ENCODE measurements around the gene PTPRO. TPM values are rescaled to one million over a fixed set of nuclear protein-coding genes. Genes with fewer than 3 reads are reported as not detected.

The PTPRO gene
- total RNA-seq, 1 experiment from 2014 or later: 0.52 TPM

DNA sequence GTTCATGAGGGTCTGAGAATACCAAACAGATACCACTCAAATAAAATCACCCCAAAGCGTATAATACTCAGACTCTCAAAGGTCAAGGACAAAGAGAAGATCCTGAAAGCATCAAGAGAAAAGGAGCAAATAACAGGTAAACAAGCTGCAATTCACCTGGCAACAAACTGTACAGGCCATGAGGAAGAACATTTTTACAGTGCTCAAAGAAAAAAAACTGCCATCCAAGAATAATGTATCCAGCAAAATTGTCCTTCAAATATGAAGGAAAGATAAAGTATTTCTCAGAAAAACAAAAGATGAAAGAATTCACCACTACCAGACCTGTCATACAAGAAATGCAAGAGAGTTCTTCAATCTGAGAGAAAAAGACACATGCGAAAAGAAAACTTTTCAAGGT is 206.4 kb downstream of the PTPRO start:
- no CpG with 5 or more reads among the region's 2 CpGs for WGBS (ENCODE audit: extremely low coverage, insufficient read length, low lambda C conversion rate)
- Histone ChIP-seq H2AK5ac (ENCODE audit: insufficient read length, low read length) (no peak overlapping the region), H3K56ac (ENCODE audit: insufficient read length, low read depth, low read length) (no peak overlapping the region), H2AFZ (ENCODE audit: low read length) (no peak overlapping the region), H3T11ph (ENCODE audit: low read length) (no peak overlapping the region), H2BK120ac (ENCODE audit: low read depth, low read length, poor library complexity, severe bottlenecking) (no peak overlapping the region), H3K4me2 (ENCODE audit: insufficient read depth, insufficient read length, low read length) (no peak overlapping the region), H3K4me1 (ENCODE audit: insufficient read depth, low read length) (no peaks in the 10 kb centered on the region; the same call in 1 of the 2 replicates), H3K4ac (ENCODE audit: low read depth, low read length) (no peak overlapping the region), H3K27me3 (ENCODE audit: insufficient read depth, low read length) (no peaks in the 10 kb centered on the region), H4K8ac (replicated peaks; ENCODE audit: insufficient read length, low read depth, low read length) (no peak overlapping the region), H2BK12ac (ENCODE audit: insufficient read length, low read depth, low read length) (no peak overlapping the region), H3K14ac (ENCODE audit: insufficient read depth, low read length) (no peak overlapping the region), H2BK5ac (ENCODE audit: insufficient read length, low read length) (no peak overlapping the region), H4K20me1 (ENCODE audit: control insufficient read depth, insufficient read depth, insufficient read length) (no peaks in the 10 kb centered on the region), H4K5ac (ENCODE audit: insufficient read length, low read depth, low read length) (no peak overlapping the region), H3K79me1 (ENCODE audit: insufficient read depth, low read depth, low read length, poor library complexity, severe bottlenecking) (no peaks in the 10 kb centered on the region), H3K79me2 (ENCODE audit: insufficient read depth, low read length) (no peaks in the 10 kb centered on the region), H3K23me2 (ENCODE audit: insufficient read length, low read depth, low read length, poor library complexity, severe bottlenecking) (no peaks in the 10 kb centered on the region), H3K18ac (ENCODE audit: insufficient read length, low read depth, low read length) (no peak overlapping the region), H2BK15ac (ENCODE audit: low read depth, low read length) (no peak overlapping the region), H3K9ac (ENCODE audit: extremely low read depth, insufficient read length, low read length) (no peak overlapping the region), H3K27ac (ENCODE audit: insufficient read length, low read depth, low read length) (no peak overlapping the region), H3K9me3 (ENCODE audit: control insufficient read depth, low read depth, low read length) (no peaks in the 10 kb centered on the region), H4K91ac (ENCODE audit: insufficient read length, low read depth, low read length) (no peak overlapping the region), H3K23ac (ENCODE audit: insufficient read length, low read depth, low read length) (no peak overlapping the region), H2BK20ac (ENCODE audit: low read depth, low read length, poor library complexity, severe bottlenecking) (no peak overlapping the region)
- H3K4me3 Mint-ChIP-seq: no peak overlapping the region
- DNase-seq: no peak
- TF ChIP-seq, protein P1, sequence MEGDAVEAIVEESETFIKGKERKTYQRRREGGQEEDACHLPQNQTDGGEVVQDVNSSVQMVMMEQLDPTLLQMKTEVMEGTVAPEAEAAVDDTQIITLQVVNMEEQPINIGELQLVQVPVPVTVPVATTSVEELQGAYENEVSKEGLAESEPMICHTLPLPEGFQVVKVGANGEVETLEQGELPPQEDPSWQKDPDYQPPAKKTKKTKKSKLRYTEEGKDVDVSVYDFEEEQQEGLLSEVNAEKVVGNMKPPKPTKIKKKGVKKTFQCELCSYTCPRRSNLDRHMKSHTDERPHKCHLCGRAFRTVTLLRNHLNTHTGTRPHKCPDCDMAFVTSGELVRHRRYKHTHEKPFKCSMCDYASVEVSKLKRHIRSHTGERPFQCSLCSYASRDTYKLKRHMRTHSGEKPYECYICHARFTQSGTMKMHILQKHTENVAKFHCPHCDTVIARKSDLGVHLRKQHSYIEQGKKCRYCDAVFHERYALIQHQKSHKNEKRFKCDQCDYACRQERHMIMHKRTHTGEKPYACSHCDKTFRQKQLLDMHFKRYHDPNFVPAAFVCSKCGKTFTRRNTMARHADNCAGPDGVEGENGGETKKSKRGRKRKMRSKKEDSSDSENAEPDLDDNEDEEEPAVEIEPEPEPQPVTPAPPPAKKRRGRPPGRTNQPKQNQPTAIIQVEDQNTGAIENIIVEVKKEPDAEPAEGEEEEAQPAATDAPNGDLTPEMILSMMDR (conservative IDR thresholded peaks at IDR 0.05): no peak
- no peaks in the 10 kb centered on the region for H3K9me3 Mint-ChIP-seq
- H3K27me3 Mint-ChIP-seq (ENCODE audit: low read depth): no peaks in the 10 kb centered on the region
- H3K27ac Mint-ChIP-seq: no peak overlapping the region
- no peaks in the 10 kb centered on the region for H3K36me3 Mint-ChIP-seq (ENCODE audit: insufficient read depth in 1 of 3, low read depth in 3 of 3)
- H3K4me1 Mint-ChIP-seq: peaks cover 5 to 6% of the 10 kb centered on the region in 2 experiments; a peak in 3 of 4 replicates

Data from H9 (cell line).